OCI-LY7 (cell line): ENCODE results near the gene TTR. TPM values are rescaled to one million over a fixed set of nuclear protein-coding genes. Genes with fewer than 3 reads are reported as not detected.

Source experiments
- BruUV-seq: library from RNA; stranded (reverse); fragments of 400-500 nt; replicated peaks from 2 replicates; lab custom pipeline; 2021; lab: Mats Ljungman, UMichigan
- CTCF ChIA-PET: fragments of 300-600 bp; sonication (Branson Sonifier 250); formaldehyde crosslinking; loops from one replicate; lab custom pipeline; 2022; ENCODE audit warnings: antibody characterized with exemption; ENCODE audit not compliant: unreplicated experiment; lab: Charles Lee
- POLR2A ChIA-PET: fragments of 300-600 bp; sonication (Branson Sonifier 250); formaldehyde crosslinking; loops from one replicate; lab custom pipeline; 2022; ENCODE audit warnings: antibody characterized with exemption; lab: Charles Lee
- DNase-seq: peaks from one replicate; pipeline ENCODE4 v3.0.0-alpha.2; 2015; ENCODE audit warnings: low spot score
- H2AFZ ChIP-seq: fragments of 200-600 bp; sonication (generic), shearing (Covaris generic); 2 replicates; pipeline ENCODE4 v1.6.1; 2014; ENCODE audit warnings: mild to moderate bottlenecking, antibody characterized with exemption, low read length, moderate library complexity
- H3K27ac ChIP-seq: fragments of 200-600 bp; sonication (generic); 2 replicates; pipeline ENCODE4 v1.5.1; 2014; ENCODE audit warnings: mixed run types, low read depth, mild to moderate bottlenecking, moderate library complexity, low read length, inconsistent platforms; ENCODE audit not compliant: poor library complexity, severe bottlenecking
- H3K36me3 ChIP-seq: fragments of 200-600 bp; sonication (generic); 2 replicates; pipeline ENCODE4 v1.6.1; 2014; ENCODE audit warnings: mild to moderate bottlenecking, antibody characterized with exemption, low read length, moderate library complexity, mixed read lengths; ENCODE audit not compliant: insufficient read depth
- H3K4me1 ChIP-seq: fragments of 200-600 bp; sonication (generic); 2 replicates; pipeline ENCODE4 v1.5.1; 2014; ENCODE audit warnings: mild to moderate bottlenecking, low read length; ENCODE audit not compliant: insufficient read depth, poor library complexity, severe bottlenecking
- H3K4me2 ChIP-seq: fragments of 200-600 bp; sonication (generic); 2 replicates; pipeline ENCODE4 v1.6.1; 2014; ENCODE audit warnings: mild to moderate bottlenecking, low read length
- H3K4me3 ChIP-seq: fragments of 200-600 bp; sonication (generic); 2 replicates; pipeline ENCODE4 v1.5.1; 2014; ENCODE audit warnings: mild to moderate bottlenecking, low read depth, low read length; ENCODE audit not compliant: poor library complexity, severe bottlenecking
- H3K79me2 ChIP-seq: fragments of 200-600 bp; sonication (generic); 2 replicates; pipeline ENCODE4 v1.6.1; 2016; ENCODE audit warnings: low read depth, mild to moderate bottlenecking, low read length, moderate library complexity, mixed read lengths; ENCODE audit not compliant: insufficient read depth
- H3K9me2 ChIP-seq: fragments of 200-600 bp; sonication (generic); 2 replicates; pipeline ENCODE4 v1.6.1; 2016; ENCODE audit warnings: mild to moderate bottlenecking, low read length, mixed read lengths; ENCODE audit not compliant: insufficient read depth
- H3K9me3 ChIP-seq: fragments of 200-600 bp; sonication (generic); 2 replicates; pipeline ENCODE4 v1.6.1; 2014; ENCODE audit warnings: mild to moderate bottlenecking, mixed run types, low read length, mixed read lengths
- H4K20me1 ChIP-seq: fragments of 200-600 bp; sonication (generic); 2 replicates; pipeline ENCODE4 v1.6.1; 2014; ENCODE audit warnings: mild to moderate bottlenecking, antibody characterized with exemption, low read length, moderate library complexity, mixed read lengths; ENCODE audit not compliant: insufficient read depth
- EZH2phosphoT487 ChIP-seq: fragments of 200-600 bp; sonication (generic); IDR thresholded peaks from 2 replicates; pipeline ENCODE4 v1.6.1; 2018; ENCODE audit warnings: low read depth, borderline replicate concordance, mild to moderate bottlenecking, mixed run types, antibody characterized with exemption, low read length, moderate library complexity, mixed read lengths
- intact Hi-C: fragments of 100-400 bp; cut with micrococcal nuclease; formaldehyde crosslinking; loops from one replicate; pipeline ENCODE4 v1.10.0; 2022; ENCODE audit not compliant: unreplicated experiment
- total RNA-seq, 2 experiments: library from RNA; depleted of rRNA in 1 of 2; stranded (reverse); fragments of >200 nt in 1 of 2; shearing (Covaris generic) in 1 of 2; gene quantifications; 2 replicates each; pipeline ENCODE4 v1.2.3, GENCODE V29; 2014 to 2022
- TF ChIP-seq, protein P1 (sequence below): fragments of 200-600 bp; sonication (generic); conservative IDR thresholded peaks from 2 replicates; pipeline ENCODE4 v1.5.1; 2014; ENCODE audit warnings: mild to moderate bottlenecking, antibody characterized with exemption, low read length, moderate library complexity, mixed read lengths

The TTR gene
- total RNA-seq, 2 experiments from 2014 or later, result not detected

- H4K20me1 ChIP-seq, result no peaks in the 10 kb centered on the region
- no peak for DNase-seq
- ChIA-PET CTCF (no interaction called here), POLR2A (no interaction called here)
- no peak overlapping the region for H3K27ac ChIP-seq
- H3K9me3 ChIP-seq, result no peaks in the 10 kb centered on the region
- BruUV-seq, result no TSS peak
- H2AFZ ChIP-seq, result peak overlapping the region; percentile 83; the same call in 1 of the 2 replicates
- H3K4me3 ChIP-seq, result no peak overlapping the region
- no peaks in the 10 kb centered on the region for H3K79me2 ChIP-seq
- H3K4me1 ChIP-seq, result peaks cover 11% of the 10 kb centered on the region
- TF ChIP-seq, protein P1, sequence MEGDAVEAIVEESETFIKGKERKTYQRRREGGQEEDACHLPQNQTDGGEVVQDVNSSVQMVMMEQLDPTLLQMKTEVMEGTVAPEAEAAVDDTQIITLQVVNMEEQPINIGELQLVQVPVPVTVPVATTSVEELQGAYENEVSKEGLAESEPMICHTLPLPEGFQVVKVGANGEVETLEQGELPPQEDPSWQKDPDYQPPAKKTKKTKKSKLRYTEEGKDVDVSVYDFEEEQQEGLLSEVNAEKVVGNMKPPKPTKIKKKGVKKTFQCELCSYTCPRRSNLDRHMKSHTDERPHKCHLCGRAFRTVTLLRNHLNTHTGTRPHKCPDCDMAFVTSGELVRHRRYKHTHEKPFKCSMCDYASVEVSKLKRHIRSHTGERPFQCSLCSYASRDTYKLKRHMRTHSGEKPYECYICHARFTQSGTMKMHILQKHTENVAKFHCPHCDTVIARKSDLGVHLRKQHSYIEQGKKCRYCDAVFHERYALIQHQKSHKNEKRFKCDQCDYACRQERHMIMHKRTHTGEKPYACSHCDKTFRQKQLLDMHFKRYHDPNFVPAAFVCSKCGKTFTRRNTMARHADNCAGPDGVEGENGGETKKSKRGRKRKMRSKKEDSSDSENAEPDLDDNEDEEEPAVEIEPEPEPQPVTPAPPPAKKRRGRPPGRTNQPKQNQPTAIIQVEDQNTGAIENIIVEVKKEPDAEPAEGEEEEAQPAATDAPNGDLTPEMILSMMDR, result no peak
- TF ChIP-seq EZH2phosphoT487, result no peak
- no peaks in the 10 kb centered on the region for H3K36me3 ChIP-seq
- intact Hi-C loops, result no loop called here
- H3K4me2 ChIP-seq, result no peak overlapping the region
- no peaks in the 10 kb centered on the region for H3K9me2 ChIP-seq
Observed at GRCh38 chr18:31609886-31610285, 18.2 kb downstream of the TTR start.

DNA sequence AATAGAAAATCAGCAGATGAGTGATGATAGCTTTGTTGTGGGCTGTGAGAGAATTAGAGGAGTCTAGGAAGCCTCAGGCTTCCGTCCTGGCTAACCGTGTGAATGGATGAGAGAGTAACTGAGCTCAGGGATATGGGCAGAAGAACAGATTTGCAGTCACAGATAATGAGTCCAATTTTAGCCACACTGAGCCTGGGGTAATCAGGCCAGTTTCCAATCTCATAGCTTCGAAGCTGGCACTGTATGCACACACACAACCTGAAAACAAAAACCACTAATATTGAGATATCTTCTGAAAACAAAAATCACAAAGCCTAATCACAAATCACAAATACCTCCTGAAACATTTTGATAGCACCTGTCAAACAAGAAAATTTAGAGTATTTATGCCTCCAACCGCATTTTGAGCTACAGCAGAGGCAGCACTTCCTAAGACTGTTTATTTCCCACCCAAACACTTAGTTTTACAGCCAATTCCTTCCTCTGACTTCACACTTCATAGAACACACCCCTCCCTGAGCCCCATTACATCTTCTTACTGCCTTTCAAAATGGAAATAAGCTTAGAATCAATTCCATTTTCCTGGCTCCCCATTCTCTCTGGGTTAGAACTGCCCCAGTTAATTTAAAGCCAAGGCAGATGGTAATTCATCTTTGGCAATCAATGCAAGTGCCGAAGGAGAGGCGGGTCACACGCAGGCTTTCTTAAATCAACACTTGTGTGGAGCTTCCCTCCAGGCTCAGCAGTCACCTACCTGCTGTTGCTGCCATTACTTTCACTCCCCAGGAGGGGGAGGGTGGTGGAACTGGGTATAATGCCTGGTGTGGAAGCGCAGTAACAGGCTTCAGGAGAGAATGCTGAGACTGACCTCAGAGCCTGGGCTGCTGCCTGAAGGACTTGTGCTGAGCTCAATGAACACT lies 18.9 kb downstream of the TTR start:
- Histone ChIP-seq H3K9me2 (no peaks in the 10 kb centered on the region), H3K4me3 (no peak overlapping the region), H3K4me2 (0 out of 2 replicates have a peak overlapping the region, but pooled peaks have one; percentile 16), H4K20me1 (no peaks in the 10 kb centered on the region), H3K27ac (no peak overlapping the region), H3K79me2 (no peaks in the 10 kb centered on the region), H3K36me3 (no peaks in the 10 kb centered on the region), H2AFZ (peak overlapping the region; percentile 83), H3K4me1 (peaks cover 11% of the 10 kb centered on the region), H3K9me3 (no peaks in the 10 kb centered on the region)
- ChIA-PET POLR2A (no interaction called here), CTCF (no interaction called here)
- intact Hi-C loops, result no loop called here
- peak; percentile 17 for DNase-seq
- TF ChIP-seq, protein P1, result 0 out of 2 replicates have a peak, but pooled peaks have one; percentile 28
- TF ChIP-seq EZH2phosphoT487, result no peak
- BruUV-seq, result no TSS peak

GRCh38 chr18:31611511-31611910 lies 19.8 kb downstream of the TTR start:
- TF ChIP-seq, protein P1, result no peak
- TF ChIP-seq EZH2phosphoT487, result no peak
- intact Hi-C loops, result no loop called here
- Histone ChIP-seq H3K9me3 (no peaks in the 10 kb centered on the region), H3K9me2 (no peaks in the 10 kb centered on the region), H3K36me3 (no peaks in the 10 kb centered on the region), H3K4me1 (peaks cover 11% of the 10 kb centered on the region), H4K20me1 (no peaks in the 10 kb centered on the region), H3K79me2 (no peaks in the 10 kb centered on the region), H2AFZ (peak overlapping the region; percentile 83; the same call in 1 of the 2 replicates), H3K4me2 (no peak overlapping the region), H3K4me3 (no peak overlapping the region), H3K27ac (no peak overlapping the region)
- POLR2A ChIA-PET, result no interaction called here
- CTCF ChIA-PET, result no interaction called here
- no peak for DNase-seq
- no TSS peak for BruUV-seq
